OCI-LY1 (cell line): ENCODE measurements around the gene BABAM2.

Experiments used
- CTCF ChIP-seq: fragments of 200-600 bp; sonication (generic), shearing (Covaris generic); IDR thresholded peaks from 2 replicates; pipeline ENCODE4 v1.5.1; 2017; ENCODE audit warnings: mild to moderate bottlenecking, antibody characterized with exemption, low read length, moderate library complexity, mixed read lengths
- EZH2 ChIP-seq: fragments of 200-600 bp; sonication (generic), shearing (Covaris generic); IDR thresholded peaks from 2 replicates; pipeline ENCODE4 v1.8.0; 2017; ENCODE audit warnings: borderline replicate concordance, mixed run types, mild to moderate bottlenecking, antibody characterized with exemption, low read length, moderate library complexity, mixed read lengths

GRCh38 chr2:27903649-27904404, 13.3 kb downstream of the BABAM2 start:
- TF ChIP-seq CTCF = no peak
- no peak for TF ChIP-seq EZH2
